IPS-11a (cell line): Measurements from ENCODE around the gene LOXHD1.

Experiments
- H3K4me3 ChIP-seq: one replicate; pipeline ENCODE4 v1.5.1; 2013; ENCODE audit warnings: low read depth, low read length, control low read depth

The LOXHD1 gene

GRCh38 chr18:46672062-46672970 is 15.3 kb upstream of the LOXHD1 start:
- no peak overlapping the region for H3K4me3 ChIP-seq

GRCh38 chr18:46668694-46669093 is 11.7 kb upstream of the LOXHD1 start:
- no peak overlapping the region for H3K4me3 ChIP-seq

DNA sequence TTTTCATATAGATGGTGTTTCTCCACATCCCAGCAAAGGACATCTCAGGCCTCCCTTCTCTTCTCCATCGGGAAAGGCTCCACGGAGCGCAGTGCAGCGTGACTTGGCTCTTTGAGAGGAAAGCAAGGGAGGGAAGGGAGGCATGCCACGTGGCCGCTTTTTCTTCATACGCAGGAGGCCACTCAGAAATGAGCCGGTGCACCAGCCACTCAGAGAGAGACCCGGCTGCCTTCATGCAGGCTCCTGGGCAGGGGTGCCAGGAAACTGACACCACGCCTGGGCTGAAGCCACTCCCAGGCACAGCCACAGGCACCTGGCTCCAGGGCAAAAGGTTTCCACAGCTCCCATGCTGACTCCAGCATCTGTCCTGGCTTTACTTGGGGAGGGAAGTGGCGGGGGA is 11.1 kb upstream of the LOXHD1 start:
- no peak overlapping the region for H3K4me3 ChIP-seq

DNA sequence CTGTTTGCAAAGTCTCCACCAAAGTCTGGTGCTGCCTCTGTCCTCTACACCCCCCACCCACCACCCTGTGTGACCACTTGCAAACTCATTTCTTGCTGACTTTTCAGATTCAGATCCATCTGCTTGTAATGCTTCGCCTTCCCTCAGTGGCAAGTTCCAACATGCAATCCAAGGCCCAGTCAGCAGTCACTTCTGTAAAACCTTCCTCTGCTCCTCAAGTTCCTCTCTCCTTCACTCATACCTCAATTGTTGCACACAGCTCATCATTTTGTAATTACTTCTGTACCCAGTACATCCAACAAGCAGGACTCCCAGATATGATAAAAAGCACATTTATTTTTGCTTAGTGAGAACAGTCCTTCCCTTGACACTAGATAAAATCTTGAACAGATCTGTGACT is 6.5 kb upstream of the LOXHD1 start:
- H3K4me3 ChIP-seq = no peak overlapping the region

DNA sequence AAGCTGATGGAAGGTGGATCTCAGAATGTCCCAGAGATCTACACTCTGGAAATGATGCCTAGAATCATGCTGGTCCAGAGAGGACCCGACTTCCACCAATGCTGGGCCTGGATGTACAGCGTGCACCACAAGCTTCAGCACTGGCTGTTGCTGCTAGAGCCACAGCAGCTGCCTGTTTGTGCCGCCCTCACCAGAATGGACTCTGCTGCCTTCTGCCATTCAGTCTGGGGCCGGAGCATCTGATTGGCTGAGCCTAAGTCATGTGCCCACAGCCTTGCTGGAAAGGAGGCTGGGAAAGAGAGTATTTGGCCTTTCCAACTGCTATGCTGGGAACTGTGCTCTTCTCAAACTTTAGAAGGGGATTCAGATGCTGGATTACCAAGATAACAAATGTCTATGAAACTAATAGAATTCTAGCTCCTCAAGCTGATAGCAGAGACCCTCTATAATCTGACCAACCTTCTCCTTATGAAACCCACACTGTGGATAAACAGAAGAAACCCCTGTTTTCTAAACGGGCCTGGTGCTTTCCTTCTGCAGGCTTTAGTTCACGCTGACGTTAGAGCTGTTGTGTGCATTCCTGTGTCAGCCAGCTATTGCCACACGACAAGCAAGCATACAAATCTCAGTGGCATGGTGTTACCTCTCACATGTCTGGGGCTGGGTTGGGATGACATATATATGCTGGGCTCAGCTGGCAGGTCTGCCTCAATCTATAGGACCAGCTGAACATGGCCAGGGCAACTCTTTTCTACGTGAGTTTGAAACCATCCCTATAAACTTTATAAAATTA is 4.1 kb upstream of the LOXHD1 start:
- H3K4me3 ChIP-seq = no peak overlapping the region

GRCh38 chr18:46659484-46659883 is 2.5 kb upstream of the LOXHD1 start:
- no peak overlapping the region for H3K4me3 ChIP-seq

- no peak overlapping the region for H3K4me3 ChIP-seq
Observed at GRCh38 chr18:46656326-46657114, 500 bp downstream of the LOXHD1 start.

DNA sequence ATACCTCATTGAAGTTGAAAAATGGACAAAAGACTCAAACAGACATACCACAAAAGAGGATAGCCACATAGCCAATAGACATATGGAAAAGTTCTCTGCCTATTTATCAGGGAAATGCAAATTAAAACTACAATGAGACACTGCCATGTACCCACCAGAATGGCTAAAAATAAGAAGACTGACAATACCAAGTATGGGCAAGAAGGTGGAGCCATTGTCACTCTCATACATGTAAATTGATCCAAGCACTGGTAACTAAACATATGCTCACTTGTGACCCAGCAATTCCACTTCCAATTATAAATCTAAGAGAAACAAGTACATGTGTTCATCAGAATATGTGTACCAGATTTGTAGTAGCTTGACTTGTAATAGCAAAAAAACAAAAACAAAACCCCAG is 4.6 kb downstream of the LOXHD1 start:
- no peak overlapping the region for H3K4me3 ChIP-seq

GRCh38 chr18:46650681-46651080 is 6.3 kb downstream of the LOXHD1 start:
- no peak overlapping the region for H3K4me3 ChIP-seq

- H3K4me3 ChIP-seq = no peak overlapping the region
Observed at GRCh38 chr18:46649071-46649862, 7.8 kb downstream of the LOXHD1 start.

DNA sequence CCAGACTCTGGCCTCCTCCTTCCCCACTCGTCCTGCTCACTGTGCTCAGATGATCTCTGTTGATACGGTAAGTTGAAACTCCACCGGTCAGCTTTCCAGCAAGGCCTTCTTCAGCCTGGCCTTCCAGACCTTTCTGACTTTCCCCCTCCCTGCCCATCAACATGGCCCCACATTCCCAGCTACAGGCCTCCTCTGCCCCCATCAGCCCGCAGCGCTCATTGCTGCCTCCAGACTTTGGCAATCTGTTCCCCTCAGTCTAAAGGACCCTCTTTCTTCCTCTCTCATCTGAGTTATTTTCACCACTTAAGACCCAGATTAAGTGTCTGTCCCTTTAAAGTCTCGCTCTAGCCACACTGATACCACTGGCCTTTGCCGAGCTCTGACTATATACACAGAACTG is 10.6 kb downstream of the LOXHD1 start:
- no peak overlapping the region for H3K4me3 ChIP-seq

GRCh38 chr18:46642561-46642960 is 14.5 kb downstream of the LOXHD1 start:
- H3K4me3 ChIP-seq = no peak overlapping the region

DNA sequence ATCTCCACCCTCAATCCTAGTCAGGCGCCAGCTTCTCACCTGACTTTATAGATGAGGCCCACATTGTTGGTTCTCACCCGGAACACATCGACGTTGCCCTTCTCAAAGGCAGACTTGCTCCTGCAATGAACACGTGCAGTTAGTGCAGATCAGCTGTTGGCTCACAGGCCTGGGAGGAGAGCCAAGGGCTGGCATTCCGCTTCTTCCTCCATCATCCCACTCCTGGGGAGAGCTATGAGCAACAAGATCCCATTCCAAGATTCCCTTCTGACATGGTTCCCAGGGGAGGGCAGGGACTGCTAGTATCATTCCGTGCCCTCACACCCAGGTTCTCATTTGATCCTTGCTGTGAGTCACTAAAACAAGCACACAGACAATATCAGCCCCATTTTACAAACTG is 15.1 kb downstream of the LOXHD1 start:
- H3K4me3 ChIP-seq = no peak overlapping the region

GRCh38 chr18:46639386-46639785 is 17.6 kb downstream of the LOXHD1 start:
- H3K4me3 ChIP-seq = no peak overlapping the region

GRCh38 chr18:46636040-46636630 is 20.9 kb downstream of the LOXHD1 start:
- no peak overlapping the region for H3K4me3 ChIP-seq

GRCh38 chr18:46632401-46633071 is 24.5 kb downstream of the LOXHD1 start:
- no peak overlapping the region for H3K4me3 ChIP-seq

DNA sequence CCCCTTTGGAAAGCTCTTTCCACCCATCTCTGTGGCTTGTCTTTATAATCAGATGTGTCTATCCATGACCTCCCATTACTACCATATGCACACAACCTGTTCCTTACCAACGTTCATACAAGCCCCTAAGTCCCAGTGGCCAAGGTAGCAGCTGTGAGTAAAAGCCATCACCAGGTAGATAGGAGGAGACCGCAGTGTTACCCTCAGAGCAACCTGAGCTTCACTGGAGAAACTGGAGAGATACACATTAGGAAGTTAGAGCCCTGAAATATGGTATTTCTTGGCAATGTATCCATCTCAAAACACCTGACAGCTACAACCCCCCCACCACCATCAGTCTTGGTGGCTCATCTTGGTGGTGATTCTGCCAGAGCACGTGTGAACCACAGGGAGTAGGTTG is 26.0 kb downstream of the LOXHD1 start:
- no peak overlapping the region for H3K4me3 ChIP-seq

GRCh38 chr18:46630160-46630559 is 26.9 kb downstream of the LOXHD1 start:
- no peak overlapping the region for H3K4me3 ChIP-seq

- no peak overlapping the region for H3K4me3 ChIP-seq
Observed at GRCh38 chr18:46629361-46629760, 27.7 kb downstream of the LOXHD1 start.

DNA sequence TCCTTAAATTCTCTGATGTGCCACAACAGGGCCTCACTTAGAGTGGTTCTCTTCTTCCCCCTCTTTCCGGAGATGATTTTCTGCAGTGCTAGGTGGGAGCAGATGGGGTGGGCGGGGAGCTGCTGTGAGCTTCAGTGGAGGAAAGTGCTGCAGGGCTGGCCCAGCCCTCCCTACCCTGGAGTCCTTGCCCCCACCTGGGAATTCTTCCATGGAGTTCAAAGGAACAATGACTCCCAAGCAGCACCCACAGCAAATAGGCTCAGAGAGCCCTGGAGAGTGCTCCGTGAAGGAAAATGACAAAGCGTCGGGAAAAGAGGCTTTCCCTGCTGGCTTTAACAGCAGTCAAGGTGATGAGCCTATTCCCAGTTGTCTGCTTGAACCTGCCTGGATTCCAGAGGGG is 28.8 kb downstream of the LOXHD1 start:
- no peak overlapping the region for H3K4me3 ChIP-seq
